Measurements from ENCODE around the gene PTH2R. TPM values are rescaled to one million over a fixed set of nuclear protein-coding genes. Genes with fewer than 3 reads are reported as not detected.
"Not testable (repeated sequence)": the region's sequence is repeated elsewhere in the genome, so short reads cannot be mapped to it uniquely, and the experiment has no call there.

The PTH2R gene
- total and polyA plus RNA-seq, 2 experiments from 2014 or later: not detected

- in situ Hi-C loops (cut with MboI): no loop called here
- H3K4me2 ChIP-seq (ENCODE audit: unreplicated experiment): no peak overlapping the region
- H3K9me3 ChIP-seq (ENCODE audit: low read depth): no peaks in the 10 kb centered on the region
- peak; percentile 58 for DNase-seq
- H3K9me2 ChIP-seq (ENCODE audit: insufficient read depth): no peaks in the 10 kb centered on the region
- H4K20me1 ChIP-seq (ENCODE audit: insufficient read depth): no peaks in the 10 kb centered on the region
- no peaks in the 10 kb centered on the region for H3K36me3 ChIP-seq (ENCODE audit: low read depth)
- no peak overlapping the region for H3K9ac ChIP-seq
- peaks cover 25% of the 10 kb centered on the region for H3K27me3 ChIP-seq (replicated peaks; ENCODE audit: insufficient read depth)
- 48 to 52% methylated on average over 2 of the region's 2 CpGs for WGBS, 2 experiments (ENCODE audit: low coverage in 1 of 2, low lambda C conversion rate in 2 of 2, missing lambda C conversion rate in 2 of 2)
- peaks cover 16% of the 10 kb centered on the region for H3K4me1 ChIP-seq (ENCODE audit: insufficient read depth)
- 0 out of 2 replicates have a peak, but pooled peaks cover 4% of the 10 kb centered on the region for H3F3A ChIP-seq (ENCODE audit: insufficient read depth)
- H3K79me2 ChIP-seq (ENCODE audit: insufficient read depth): no peaks in the 10 kb centered on the region
- no peak for TF ChIP-seq EZH2 (IDR thresholded peaks at IDR 0.05; ENCODE audit: insufficient read depth, poor library complexity, severe bottlenecking)
- TF ChIP-seq EZH2phosphoT487 (IDR thresholded peaks at IDR 0.05; ENCODE audit: insufficient read depth, low read depth): no peak
- no peak overlapping the region for H3K4me3 ChIP-seq
- no peak overlapping the region for H3K27ac ChIP-seq
- no peak overlapping the region for H2AFZ ChIP-seq
Observed at GRCh38 chr2:208373460-208374089, 33.0 kb upstream of the PTH2R start.

DNA sequence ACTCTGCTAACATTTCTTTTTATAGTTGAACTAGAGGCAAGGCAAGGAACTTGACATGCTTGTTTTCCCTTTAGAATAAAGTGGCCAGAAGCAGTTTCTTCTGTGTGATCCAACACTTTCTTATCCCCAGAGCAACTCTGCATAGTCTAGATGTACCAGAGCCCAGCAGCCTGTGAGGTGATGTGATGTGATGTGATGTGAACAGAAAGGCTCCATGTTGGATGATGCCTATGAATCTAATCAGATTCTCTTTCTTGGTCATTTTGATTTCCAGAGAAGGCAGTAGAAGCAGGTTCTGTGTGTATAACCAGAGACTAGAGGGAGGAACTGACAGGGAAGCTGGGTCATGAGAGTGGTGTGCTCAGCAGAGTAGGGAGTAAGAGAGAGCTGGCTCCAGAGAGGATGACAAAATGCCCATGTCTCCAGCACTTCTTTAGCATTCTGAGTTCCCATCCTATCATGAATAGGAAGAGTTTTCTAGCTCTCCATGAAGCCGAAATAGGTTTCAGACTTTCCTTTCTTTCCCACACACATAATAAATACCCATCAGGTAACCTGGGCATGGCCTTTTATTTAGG is 31.0 kb upstream of the PTH2R start:
- in situ Hi-C loops (cut with MboI): loop anchor here (25.0 kb wide), 1 partner anchor 1812 kb away; no protein-coding TSS in a partner anchor
- H3K4me3 ChIP-seq: no peak overlapping the region
- 69 to 76% methylated on average over 1 of the region's 1 CpG for WGBS, 2 experiments (ENCODE audit: low coverage in 1 of 2, low lambda C conversion rate in 2 of 2, missing lambda C conversion rate in 2 of 2)
- DNase-seq: no peak
- no peak for TF ChIP-seq EZH2 (IDR thresholded peaks at IDR 0.05; ENCODE audit: insufficient read depth, poor library complexity, severe bottlenecking)
- TF ChIP-seq EZH2phosphoT487 (IDR thresholded peaks at IDR 0.05; ENCODE audit: insufficient read depth, low read depth): no peak
- H3K9me3 ChIP-seq (ENCODE audit: low read depth): no peaks in the 10 kb centered on the region
- no peak overlapping the region for H3K9ac ChIP-seq
- no peak overlapping the region for H3K4me2 ChIP-seq (ENCODE audit: unreplicated experiment)
- no peaks in the 10 kb centered on the region for H3F3A ChIP-seq (ENCODE audit: insufficient read depth)
- H4K20me1 ChIP-seq (ENCODE audit: insufficient read depth): no peaks in the 10 kb centered on the region
- no peaks in the 10 kb centered on the region for H3K9me2 ChIP-seq (ENCODE audit: insufficient read depth)
- H3K27me3 ChIP-seq (replicated peaks; ENCODE audit: insufficient read depth): peaks cover 39% of the 10 kb centered on the region
- H3K79me2 ChIP-seq (ENCODE audit: insufficient read depth): no peaks in the 10 kb centered on the region
- H3K4me1 ChIP-seq (ENCODE audit: insufficient read depth): peaks cover 5% of the 10 kb centered on the region
- no peak overlapping the region for H2AFZ ChIP-seq
- H3K27ac ChIP-seq: no peak overlapping the region
- H3K36me3 ChIP-seq (ENCODE audit: low read depth): no peaks in the 10 kb centered on the region

- DNase-seq; H3K9me3 ChIP-seq (ENCODE audit: low read depth); H3K9me2 ChIP-seq (ENCODE audit: insufficient read depth); H2AFZ ChIP-seq; H3K4me1 ChIP-seq (ENCODE audit: insufficient read depth); H3K4me2 ChIP-seq (ENCODE audit: unreplicated experiment); H3K79me2 ChIP-seq (ENCODE audit: insufficient read depth); H3K27ac ChIP-seq; H3K9ac ChIP-seq; H4K20me1 ChIP-seq (ENCODE audit: insufficient read depth); H3K4me3 ChIP-seq; H3K36me3 ChIP-seq (ENCODE audit: low read depth); H3F3A ChIP-seq (ENCODE audit: insufficient read depth): not testable (repeated sequence)
- in situ Hi-C loops (cut with MboI): loop anchor here (25.0 kb wide), 1 partner anchor 1810 kb away; no protein-coding TSS in a partner anchor
- 75 to 92% methylated on average over 3 to 35 of the region's 40 CpGs for WGBS, 2 experiments (ENCODE audit: low coverage in 1 of 2, low lambda C conversion rate in 2 of 2, missing lambda C conversion rate in 2 of 2)
- peaks cover 46% of the 10 kb centered on the region for H3K27me3 ChIP-seq (replicated peaks; ENCODE audit: insufficient read depth)
Observed at GRCh38 chr2:208377344-208377860, 29.2 kb upstream of the PTH2R start.

- H3K9ac ChIP-seq: no peak overlapping the region
- in situ Hi-C loops (cut with MboI): loop anchor here (25.0 kb wide), 1 partner anchor 1808 kb away; no protein-coding TSS in a partner anchor
- H3K79me2 ChIP-seq (ENCODE audit: insufficient read depth): no peaks in the 10 kb centered on the region
- H3K9me2 ChIP-seq (ENCODE audit: insufficient read depth): no peaks in the 10 kb centered on the region
- WGBS, 2 experiments (ENCODE audit: low coverage in 1 of 2, low lambda C conversion rate in 2 of 2, missing lambda C conversion rate in 2 of 2): 52% methylated on average over 3 of the region's 3 CpGs
- H3K4me1 ChIP-seq (ENCODE audit: insufficient read depth): no peaks in the 10 kb centered on the region
- no peak overlapping the region for H2AFZ ChIP-seq
- H3K27me3 ChIP-seq (replicated peaks; ENCODE audit: insufficient read depth): peaks cover 63% of the 10 kb centered on the region
- H3F3A ChIP-seq (ENCODE audit: insufficient read depth): no peaks in the 10 kb centered on the region
- H3K27ac ChIP-seq: no peak overlapping the region
- no peaks in the 10 kb centered on the region for H3K9me3 ChIP-seq (ENCODE audit: low read depth)
- no peak for DNase-seq
- no peak for TF ChIP-seq EZH2phosphoT487 (IDR thresholded peaks at IDR 0.05; ENCODE audit: insufficient read depth, low read depth)
- no peak for TF ChIP-seq EZH2 (IDR thresholded peaks at IDR 0.05; ENCODE audit: insufficient read depth, poor library complexity, severe bottlenecking)
- H3K36me3 ChIP-seq (ENCODE audit: low read depth): no peaks in the 10 kb centered on the region
- no peaks in the 10 kb centered on the region for H4K20me1 ChIP-seq (ENCODE audit: insufficient read depth)
- H3K4me2 ChIP-seq (ENCODE audit: unreplicated experiment): no peak overlapping the region
- no peak overlapping the region for H3K4me3 ChIP-seq
Observed at GRCh38 chr2:208379192-208379591, 27.4 kb upstream of the PTH2R start.
